Measurements from ENCODE around the gene FAXC.

Gene FAXC

DNA sequence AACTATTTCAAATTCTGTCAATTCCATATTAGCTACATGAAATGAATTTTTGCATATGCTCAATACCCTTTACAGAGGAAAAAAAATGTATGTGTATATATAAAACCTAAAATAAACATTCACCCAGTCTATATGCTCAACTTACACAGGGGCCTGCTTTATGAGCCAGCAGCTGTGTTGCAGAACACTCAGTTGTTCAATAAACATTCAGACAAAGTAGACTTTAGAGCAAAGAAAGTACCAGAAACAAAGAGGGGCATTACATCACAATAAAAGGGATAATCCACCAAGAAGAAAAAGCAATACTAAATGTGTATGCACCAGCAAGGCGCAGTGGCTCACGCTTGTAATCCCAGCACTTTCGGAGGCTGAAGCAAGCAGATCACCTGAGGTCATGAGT lies 35.0 kb upstream of the FAXC start:
- no peaks in the 10 kb centered on the region for H3K27me3 ChIP-seq (ENCODE audit: insufficient read depth, low read depth, severe bottlenecking)
- TF ChIP-seq CTCF (IDR thresholded peaks at IDR 0.05; ENCODE audit: low read depth, low read length), result no peak
- no peak overlapping the region for H3K27ac ChIP-seq
- H3K9me3 ChIP-seq (ENCODE audit: severe bottlenecking), result no peaks in the 10 kb centered on the region
- no peak overlapping the region for H3K4me3 ChIP-seq (ENCODE audit: low read depth, low read length)
- DNase-seq, result no peak
- no peaks in the 10 kb centered on the region for H3K36me3 ChIP-seq

- Histone ChIP-seq H3K27me3 (ENCODE audit: insufficient read depth, low read depth, severe bottlenecking) (no peaks in the 10 kb centered on the region), H3K4me3 (ENCODE audit: low read depth, low read length) (no peak overlapping the region), H3K27ac (no peak overlapping the region), H3K36me3 (no peaks in the 10 kb centered on the region), H3K9me3 (ENCODE audit: severe bottlenecking) (no peaks in the 10 kb centered on the region)
- no peak for DNase-seq
- no peak for TF ChIP-seq CTCF (IDR thresholded peaks at IDR 0.05; ENCODE audit: low read depth, low read length)
Observed at GRCh38 chr6:99378636-99379035, 29.2 kb upstream of the FAXC start.

- DNase-seq, result no peak
- H3K9me3 ChIP-seq (ENCODE audit: severe bottlenecking), result no peaks in the 10 kb centered on the region
- no peak overlapping the region for H3K4me3 ChIP-seq (ENCODE audit: low read depth, low read length)
- no peak for TF ChIP-seq CTCF (IDR thresholded peaks at IDR 0.05; ENCODE audit: low read depth, low read length)
- H3K36me3 ChIP-seq, result no peaks in the 10 kb centered on the region
- H3K27ac ChIP-seq, result no peak overlapping the region
- no peaks in the 10 kb centered on the region for H3K27me3 ChIP-seq (ENCODE audit: insufficient read depth, low read depth, severe bottlenecking)
Observed at GRCh38 chr6:99369533-99369932, 20.1 kb upstream of the FAXC start.

GRCh38 chr6:99366852-99367251 lies 17.4 kb upstream of the FAXC start:
- no peak for DNase-seq
- Histone ChIP-seq H3K4me3 (ENCODE audit: low read depth, low read length) (no peak overlapping the region), H3K36me3 (no peaks in the 10 kb centered on the region), H3K9me3 (ENCODE audit: severe bottlenecking) (no peaks in the 10 kb centered on the region), H3K27me3 (ENCODE audit: insufficient read depth, low read depth, severe bottlenecking) (no peaks in the 10 kb centered on the region), H3K27ac (no peak overlapping the region)
- no peak for TF ChIP-seq CTCF (IDR thresholded peaks at IDR 0.05; ENCODE audit: low read depth, low read length)

DNA sequence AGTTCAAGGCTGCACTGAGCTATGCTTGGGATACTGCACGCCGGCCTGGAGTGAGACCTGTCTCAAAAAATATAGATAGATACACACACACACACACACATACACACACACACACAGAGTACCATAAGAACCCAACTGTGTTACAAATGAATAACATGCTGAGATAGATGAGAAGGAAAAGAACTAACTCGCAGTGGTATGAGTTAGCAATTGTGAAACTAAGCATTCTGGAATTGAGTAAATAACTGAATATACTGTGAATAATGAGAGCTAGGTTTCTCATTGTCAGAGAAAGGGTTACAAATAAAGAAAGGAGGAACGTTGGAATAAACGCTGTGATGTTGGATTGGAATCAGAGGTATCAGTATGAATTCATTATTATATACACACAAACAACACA lies 14.6 kb upstream of the FAXC start:
- no peaks in the 10 kb centered on the region for H3K36me3 ChIP-seq
- no peaks in the 10 kb centered on the region for H3K9me3 ChIP-seq (ENCODE audit: severe bottlenecking)
- DNase-seq, result no peak
- H3K27me3 ChIP-seq (ENCODE audit: insufficient read depth, low read depth, severe bottlenecking), result no peaks in the 10 kb centered on the region
- H3K27ac ChIP-seq, result no peak overlapping the region
- no peak for TF ChIP-seq CTCF (IDR thresholded peaks at IDR 0.05; ENCODE audit: low read depth, low read length)
- no peak overlapping the region for H3K4me3 ChIP-seq (ENCODE audit: low read depth, low read length)

- no peaks in the 10 kb centered on the region for H3K27me3 ChIP-seq (ENCODE audit: insufficient read depth, low read depth, severe bottlenecking)
- H3K9me3 ChIP-seq (ENCODE audit: severe bottlenecking), result no peaks in the 10 kb centered on the region
- no peak overlapping the region for H3K4me3 ChIP-seq (ENCODE audit: low read depth, low read length)
- TF ChIP-seq CTCF (IDR thresholded peaks at IDR 0.05; ENCODE audit: low read depth, low read length), result no peak
- no peak overlapping the region for H3K27ac ChIP-seq
- DNase-seq, result no peak
- H3K36me3 ChIP-seq, result no peaks in the 10 kb centered on the region
Observed at GRCh38 chr6:99362678-99363268, 13.3 kb upstream of the FAXC start.
